Tibial artery (tissue), 4 donors: ENCODE data around the gene DRICH1.

ENCODE experiments used
- DNase-seq, 2 donors: peaks; one replicate each; pipeline ENCODE4 v3.0.0-alpha.2; 2019
- H3K27ac ChIP-seq, 2 donors: fragments of 200-600 bp; sonication (generic) in 1 of 2; 1 replicate in 1 of 2; 2 replicates in 1 of 2; pipeline ENCODE4 v1.5.1; 2018 to 2019; ENCODE audit warnings: mild to moderate bottlenecking in 1 of 2
- H3K27me3 ChIP-seq, 2 donors: fragments of 200-600 bp; sonication (generic) in 1 of 2; one replicate each; pipeline versions ENCODE4 v1.5.1 to v1.6.0; 2016 to 2019
- H3K36me3 ChIP-seq, 3 donors: fragments of 200-600 bp; sonication (generic) in 2 of 3; one replicate each; pipeline ENCODE4 v1.5.1; 2016 to 2019; ENCODE audit warnings: mild to moderate bottlenecking in 2 of 3
- H3K4me1 ChIP-seq, 4 donors: fragments of 200-600 bp; sonication (generic) in 2 of 4; 1 replicate in 3 of 4; 2 replicates in 1 of 4; pipeline ENCODE4 v1.5.1; 2016 to 2019
- H3K4me3 ChIP-seq, 2 donors: fragments of 200-600 bp; sonication (generic) in 1 of 2; 1 replicate in 1 of 2; 2 replicates in 1 of 2; pipeline ENCODE4 v1.5.1; 2018 to 2019; ENCODE audit warnings: mild to moderate bottlenecking in 2 of 2
- H3K9me3 ChIP-seq, 3 donors: fragments of 200-600 bp; sonication (generic) in 1 of 3; one replicate each; pipeline ENCODE4 v1.5.1; 2016 to 2019
- CTCF ChIP-seq, 2 experiments: fragments of 200-600 bp in 1 of 2; fragments of 450-650 bp in 1 of 2; IDR thresholded peaks; one replicate each; pipeline ENCODE4 v1.5.1; 2017 to 2019; ENCODE audit warnings: antibody characterized with exemption in 2 of 2, mild to moderate bottlenecking in 1 of 2, moderate library complexity in 1 of 2
- intact Hi-C: fragments of 100-400 bp; cut with DNase I; formaldehyde crosslinking; loops from one replicate; pipeline ENCODE4 v1.15.0; 2023; ENCODE audit warnings: low total_unique reads

The DRICH1 gene

DNA sequence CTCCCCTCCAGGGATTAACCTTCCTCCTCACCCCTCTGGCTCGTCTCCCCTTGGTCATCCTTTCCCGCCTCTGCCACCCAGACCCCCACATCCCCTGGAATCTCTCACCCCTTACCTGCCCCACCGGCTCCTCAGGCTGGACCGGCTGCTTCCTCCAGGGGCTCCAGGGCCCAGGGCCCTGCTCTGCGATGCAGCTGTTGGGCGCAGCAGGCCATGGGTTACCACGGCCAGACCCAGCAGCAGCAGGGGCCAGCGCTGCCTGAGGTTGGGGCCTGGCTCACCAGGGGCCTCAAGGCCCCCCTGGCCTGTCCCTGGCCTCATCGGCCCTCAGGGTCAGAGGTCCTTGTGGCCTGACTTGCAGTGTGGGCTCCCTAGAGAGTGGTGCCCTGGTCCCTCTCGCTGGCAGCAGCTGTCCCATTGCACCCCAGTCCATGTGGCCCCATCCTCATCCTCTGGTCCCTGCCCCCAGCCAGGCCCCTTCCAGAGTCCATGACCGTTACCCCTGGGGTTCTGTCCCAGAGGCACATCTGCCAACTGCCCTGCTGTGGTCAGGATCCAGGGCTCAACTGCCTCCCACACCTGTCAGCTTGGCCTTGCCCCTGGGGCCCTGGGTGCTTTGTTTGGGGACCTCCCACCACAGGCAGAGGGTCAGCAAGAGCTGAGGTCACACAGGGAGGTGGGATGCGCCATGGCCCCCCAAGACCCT lies 52.1 kb downstream of the DRICH1 start, which contains the start of gene IGLL1:
TSS of gene IGLL1 (minus strand) at position 421 of the 706 bp plus-strand sequence. CDS start at position 321, 100 bp downstream.
- intact Hi-C loops: no loop called here
- TF ChIP-seq CTCF (IDR thresholded peaks at IDR 0.05): no peak
- H3K27ac ChIP-seq: no peak within 1 kb of the TSS
- H3K4me1 ChIP-seq: no peaks in the 10 kb centered on the region
- no peak within 1 kb of the TSS for H3K4me3 ChIP-seq
- H3K27me3 ChIP-seq: peaks cover 0 to 16% of the 10 kb centered on the region in 2 donors
- H3K9me3 ChIP-seq: no peaks in the 10 kb centered on the region
- no peak for DNase-seq
- no peaks in the 10 kb centered on the region for H3K36me3 ChIP-seq

GRCh38 chr22:23579280-23579679 lies 52.8 kb downstream of the DRICH1 start:
- Histone ChIP-seq H3K4me1 (no peaks in the 10 kb centered on the region), H3K36me3 (no peaks in the 10 kb centered on the region), H3K27me3 (peaks cover 0 to 18% of the 10 kb centered on the region in 2 donors), H3K9me3 (no peaks in the 10 kb centered on the region), H3K4me3 (no peak overlapping the region), H3K27ac (no peak overlapping the region)
- no peak for DNase-seq
- TF ChIP-seq CTCF (IDR thresholded peaks at IDR 0.05): no peak
- intact Hi-C loops: no loop called here

DNA sequence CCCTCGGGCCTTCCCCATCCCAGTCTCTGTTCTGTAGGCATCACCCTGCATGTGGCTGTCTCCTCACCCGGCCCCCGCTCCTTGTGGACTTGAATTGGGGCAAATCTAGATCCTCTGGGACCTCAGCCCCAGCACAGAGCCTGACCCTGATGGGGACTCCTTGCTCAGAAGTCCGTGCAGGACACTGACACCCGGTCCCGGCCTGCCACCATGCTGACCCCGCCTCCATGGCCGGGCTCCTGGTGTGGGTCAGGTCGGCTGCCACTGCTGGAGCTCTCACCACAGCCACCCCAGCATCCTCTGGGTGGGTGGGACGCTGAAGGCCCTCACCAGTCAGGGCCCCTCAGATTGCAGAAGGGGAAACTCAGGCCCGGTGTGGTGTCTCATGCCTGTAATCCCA lies 53.8 kb downstream of the DRICH1 start:
- DNase-seq: no peak
- H3K4me1 ChIP-seq: no peaks in the 10 kb centered on the region
- no peak overlapping the region for H3K4me3 ChIP-seq
- no peak for TF ChIP-seq CTCF (IDR thresholded peaks at IDR 0.05)
- peaks cover 0 to 20% of the 10 kb centered on the region in 2 donors for H3K27me3 ChIP-seq
- intact Hi-C loops: no loop called here
- no peak overlapping the region for H3K27ac ChIP-seq
- no peaks in the 10 kb centered on the region for H3K9me3 ChIP-seq
- H3K36me3 ChIP-seq: no peaks in the 10 kb centered on the region

- intact Hi-C loops: no loop called here
- no peak for DNase-seq
- Histone ChIP-seq H3K9me3 (no peaks in the 10 kb centered on the region), H3K36me3 (no peaks in the 10 kb centered on the region), H3K4me1 (no peaks in the 10 kb centered on the region), H3K4me3 (no peak overlapping the region), H3K27me3 (peaks cover 0 to 20% of the 10 kb centered on the region in 2 donors), H3K27ac (no peak overlapping the region)
- TF ChIP-seq CTCF (IDR thresholded peaks at IDR 0.05): no peak
Observed at GRCh38 chr22:23576681-23577080, 55.4 kb downstream of the DRICH1 start.

- Histone ChIP-seq H3K27me3 (peaks cover 0 to 20% of the 10 kb centered on the region in 2 donors), H3K4me3 (no peak overlapping the region), H3K4me1 (no peaks in the 10 kb centered on the region), H3K27ac (no peak overlapping the region), H3K36me3 (no peaks in the 10 kb centered on the region), H3K9me3 (no peaks in the 10 kb centered on the region)
- DNase-seq: no peak
- no peak for TF ChIP-seq CTCF (IDR thresholded peaks at IDR 0.05)
- intact Hi-C loops: no loop called here
Observed at GRCh38 chr22:23575601-23576000, 56.5 kb downstream of the DRICH1 start.
